ENCODE measurements around the gene TBX4. TPM values are rescaled to one million over a fixed set of nuclear protein-coding genes. Genes with fewer than 3 reads are reported as not detected.

Gene TBX4
- total RNA-seq, 4 donors from 2014 or later = not detected

GRCh38 chr17:61453566-61454380, 1.6 kb downstream of the TBX4 start:
- DNase-seq = no peak
- peaks cover 25 to 68% of the 10 kb centered on the region in 2 donors for H3K27me3 ChIP-seq
- H3K4me3 ChIP-seq = no peak overlapping the region
- no peaks in the 10 kb centered on the region for H3K9me3 ChIP-seq
- TF ChIP-seq CTCF (IDR thresholded peaks at IDR 0.05) = no peak
- TF ChIP-seq POLR2A (IDR thresholded peaks at IDR 0.05) = no peak
- intact Hi-C loops (cut with DNase I; ENCODE audit: low total_unique reads) = no loop called here
- peaks cover 0 to 11% of the 10 kb centered on the region in 2 donors for H3K4me1 ChIP-seq
- H3K36me3 ChIP-seq = no peaks in the 10 kb centered on the region
- no peak overlapping the region for H3K27ac ChIP-seq

- no peak overlapping the region for H3K4me3 ChIP-seq
- H3K27ac ChIP-seq = no peak overlapping the region
- no peaks in the 10 kb centered on the region for H3K36me3 ChIP-seq
- H3K9me3 ChIP-seq = no peaks in the 10 kb centered on the region
- intact Hi-C loops (cut with DNase I; ENCODE audit: low total_unique reads) = no loop called here
- no peak for DNase-seq
- H3K27me3 ChIP-seq = peaks cover 25 to 68% of the 10 kb centered on the region in 2 donors
- peaks cover 0 to 11% of the 10 kb centered on the region in 2 donors for H3K4me1 ChIP-seq
- no peak for TF ChIP-seq POLR2A (IDR thresholded peaks at IDR 0.05)
- TF ChIP-seq CTCF (IDR thresholded peaks at IDR 0.05) = no peak
These were observed 2.4 kb downstream of the TBX4 start for GRCh38 chr17:61454381-61455323.

GRCh38 chr17:61455324-61456060, 3.3 kb downstream of the TBX4 start:
- DNase-seq = no peak
- no peak for TF ChIP-seq POLR2A (IDR thresholded peaks at IDR 0.05)
- TF ChIP-seq CTCF (IDR thresholded peaks at IDR 0.05) = no peak
- no peak overlapping the region for H3K27ac ChIP-seq
- no peak overlapping the region for H3K4me3 ChIP-seq
- no peaks in the 10 kb centered on the region for H3K36me3 ChIP-seq
- no peaks in the 10 kb centered on the region for H3K9me3 ChIP-seq
- intact Hi-C loops (cut with DNase I; ENCODE audit: low total_unique reads) = no loop called here
- peaks cover 0 to 11% of the 10 kb centered on the region in 2 donors for H3K4me1 ChIP-seq
- H3K27me3 ChIP-seq = peaks cover 25 to 66% of the 10 kb centered on the region in 2 donors

- TF ChIP-seq CTCF (IDR thresholded peaks at IDR 0.05) (no peak), POLR2A (IDR thresholded peaks at IDR 0.05) (no peak)
- no peak overlapping the region for H3K4me3 ChIP-seq
- H3K27ac ChIP-seq = no peak overlapping the region
- H3K4me1 ChIP-seq = peaks cover 0 to 11% of the 10 kb centered on the region in 2 donors
- peaks cover 25 to 60% of the 10 kb centered on the region in 2 donors for H3K27me3 ChIP-seq
- no peaks in the 10 kb centered on the region for H3K9me3 ChIP-seq
- intact Hi-C loops (cut with DNase I; ENCODE audit: low total_unique reads) = no loop called here
- no peaks in the 10 kb centered on the region for H3K36me3 ChIP-seq
- DNase-seq = no peak
These were observed 3.9 kb downstream of the TBX4 start for GRCh38 chr17:61456061-61456681.
